ENCODE results near the gene EPB41L4B.

EPB41L4B gene

GRCh38 chr9:109251776-109252106 is 69.1 kb downstream of the EPB41L4B start:
- Mint-ChIP-seq H3K4me1 (no peaks in the 10 kb centered on the region), H3K9me3 (no peaks in the 10 kb centered on the region), H3K36me3 (no peaks in the 10 kb centered on the region), H3K4me3 (no peak overlapping the region), H3K27ac (no peak overlapping the region)
- DNase-seq (ENCODE audit: low spot score in 2 of 2), result no peak
- no peak for ATAC-seq

GRCh38 chr9:109251080-109251775 is 69.6 kb downstream of the EPB41L4B start:
- DNase-seq (ENCODE audit: low spot score in 2 of 2), result no peak
- H3K9me3 Mint-ChIP-seq, result no peaks in the 10 kb centered on the region
- no peaks in the 10 kb centered on the region for H3K4me1 Mint-ChIP-seq
- H3K27ac Mint-ChIP-seq, result no peak overlapping the region
- no peaks in the 10 kb centered on the region for H3K36me3 Mint-ChIP-seq
- H3K4me3 Mint-ChIP-seq, result no peak overlapping the region
- no peak for ATAC-seq

- DNase-seq (ENCODE audit: low spot score in 2 of 2) (no peak), ATAC-seq (no peak)
- Mint-ChIP-seq H3K9me3 (no peaks in the 10 kb centered on the region), H3K4me3 (no peak overlapping the region), H3K4me1 (no peaks in the 10 kb centered on the region), H3K27ac (no peak overlapping the region), H3K36me3 (no peaks in the 10 kb centered on the region)
These were observed 70.1 kb downstream of the EPB41L4B start for GRCh38 chr9:109250771-109251079.

- H3K4me3 Mint-ChIP-seq, result no peak overlapping the region
- no peaks in the 10 kb centered on the region for H3K4me1 Mint-ChIP-seq
- H3K9me3 Mint-ChIP-seq, result no peaks in the 10 kb centered on the region
- ATAC-seq (peak; percentile 9), DNase-seq (ENCODE audit: low spot score in 2 of 2) (no peak)
- no peak overlapping the region for H3K27ac Mint-ChIP-seq
- H3K36me3 Mint-ChIP-seq, result no peaks in the 10 kb centered on the region
These were observed 70.5 kb downstream of the EPB41L4B start for GRCh38 chr9:109250311-109250741.

- no peak for ATAC-seq
- Mint-ChIP-seq H3K9me3 (no peaks in the 10 kb centered on the region), H3K4me1 (no peaks in the 10 kb centered on the region), H3K36me3 (no peaks in the 10 kb centered on the region), H3K27ac (no peak overlapping the region), H3K4me3 (no peak overlapping the region)
- no peak for DNase-seq (ENCODE audit: low spot score in 2 of 2)
These were observed 71.2 kb downstream of the EPB41L4B start for GRCh38 chr9:109249615-109250014.

- H3K4me1 Mint-ChIP-seq, result no peaks in the 10 kb centered on the region
- DNase-seq (ENCODE audit: low spot score in 2 of 2) (no peak), ATAC-seq (no peak)
- H3K4me3 Mint-ChIP-seq, result no peak overlapping the region
- no peaks in the 10 kb centered on the region for H3K9me3 Mint-ChIP-seq
- no peaks in the 10 kb centered on the region for H3K36me3 Mint-ChIP-seq
- no peak overlapping the region for H3K27ac Mint-ChIP-seq
These were observed 72.7 kb downstream of the EPB41L4B start for GRCh38 chr9:109248133-109248581.

GRCh38 chr9:109247228-109247627 is 73.6 kb downstream of the EPB41L4B start:
- Mint-ChIP-seq H3K36me3 (no peaks in the 10 kb centered on the region), H3K27ac (no peak overlapping the region), H3K9me3 (no peaks in the 10 kb centered on the region), H3K4me3 (no peak overlapping the region), H3K4me1 (no peaks in the 10 kb centered on the region)
- ATAC-seq (no peak), DNase-seq (ENCODE audit: low spot score in 2 of 2) (no peak)

- H3K27ac Mint-ChIP-seq, result no peak overlapping the region
- H3K4me1 Mint-ChIP-seq, result no peaks in the 10 kb centered on the region
- H3K36me3 Mint-ChIP-seq, result no peaks in the 10 kb centered on the region
- DNase-seq (ENCODE audit: low spot score in 2 of 2), result no peak
- no peak overlapping the region for H3K4me3 Mint-ChIP-seq
- H3K9me3 Mint-ChIP-seq, result no peaks in the 10 kb centered on the region
- ATAC-seq, result no peak
These were observed 74.3 kb downstream of the EPB41L4B start for GRCh38 chr9:109246533-109246932.

- Mint-ChIP-seq H3K4me3 (no peak overlapping the region), H3K36me3 (no peaks in the 10 kb centered on the region), H3K9me3 (no peaks in the 10 kb centered on the region), H3K4me1 (no peaks in the 10 kb centered on the region), H3K27ac (no peak overlapping the region)
- DNase-seq (ENCODE audit: low spot score in 2 of 2) (no peak), ATAC-seq (no peak)
These were observed 75.5 kb downstream of the EPB41L4B start for GRCh38 chr9:109245310-109245897.

GRCh38 chr9:109244179-109245132 is 76.4 kb downstream of the EPB41L4B start:
- Mint-ChIP-seq H3K27ac (no peak overlapping the region), H3K9me3 (no peaks in the 10 kb centered on the region), H3K36me3 (no peaks in the 10 kb centered on the region), H3K4me3 (no peak overlapping the region), H3K4me1 (no peaks in the 10 kb centered on the region)
- DNase-seq (ENCODE audit: low spot score in 2 of 2) (peak; percentile 47 to 80), ATAC-seq (peak; percentile 80)

GRCh38 chr9:109242741-109243140 is 78.1 kb downstream of the EPB41L4B start:
- no peak overlapping the region for H3K27ac Mint-ChIP-seq
- no peak for ATAC-seq
- DNase-seq (ENCODE audit: low spot score in 2 of 2), result no peak
- H3K9me3 Mint-ChIP-seq, result no peaks in the 10 kb centered on the region
- H3K4me1 Mint-ChIP-seq, result no peaks in the 10 kb centered on the region
- H3K36me3 Mint-ChIP-seq, result no peaks in the 10 kb centered on the region
- H3K4me3 Mint-ChIP-seq, result no peak overlapping the region

GRCh38 chr9:109242014-109242413 is 78.8 kb downstream of the EPB41L4B start:
- Mint-ChIP-seq H3K36me3 (no peaks in the 10 kb centered on the region), H3K9me3 (no peaks in the 10 kb centered on the region), H3K27ac (no peak overlapping the region), H3K4me1 (no peaks in the 10 kb centered on the region), H3K4me3 (no peak overlapping the region)
- DNase-seq (ENCODE audit: low spot score in 2 of 2) (no peak), ATAC-seq (no peak)

- no peak overlapping the region for H3K27ac Mint-ChIP-seq
- H3K36me3 Mint-ChIP-seq, result no peaks in the 10 kb centered on the region
- ATAC-seq, result no peak
- H3K9me3 Mint-ChIP-seq, result no peaks in the 10 kb centered on the region
- DNase-seq (ENCODE audit: low spot score in 2 of 2), result no peak
- H3K4me1 Mint-ChIP-seq, result no peaks in the 10 kb centered on the region
- no peak overlapping the region for H3K4me3 Mint-ChIP-seq
These were observed 79.7 kb downstream of the EPB41L4B start for GRCh38 chr9:109241207-109241606.

- H3K36me3 Mint-ChIP-seq, result no peaks in the 10 kb centered on the region
- no peak for ATAC-seq
These were observed 81.6 kb downstream of the EPB41L4B start for GRCh38 chr9:109239240-109239639.

GRCh38 chr9:109238655-109239054 is 82.2 kb downstream of the EPB41L4B start:
- no peaks in the 10 kb centered on the region for H3K36me3 Mint-ChIP-seq
- H3K9me3 Mint-ChIP-seq, result no peaks in the 10 kb centered on the region
- DNase-seq (ENCODE audit: low spot score in 2 of 2) (no peak), ATAC-seq (no peak)
- H3K4me3 Mint-ChIP-seq, result no peak overlapping the region
- no peak overlapping the region for H3K27ac Mint-ChIP-seq
- no peaks in the 10 kb centered on the region for H3K4me1 Mint-ChIP-seq

More at GRCh38 chr9:109239240-109239639, 81.6 kb downstream of the EPB41L4B start:
- Mint-ChIP-seq H3K4me1 (no peaks in the 10 kb centered on the region), H3K27ac (no peak overlapping the region), H3K4me3 (no peak overlapping the region), H3K9me3 (no peaks in the 10 kb centered on the region)
- no peak for DNase-seq (ENCODE audit: low spot score in 2 of 2)

- Mint-ChIP-seq H3K27ac (no peak overlapping the region), H3K9me3 (no peaks in the 10 kb centered on the region), H3K4me3 (no peak overlapping the region), H3K36me3 (no peaks in the 10 kb centered on the region), H3K4me1 (no peaks in the 10 kb centered on the region)
- DNase-seq (ENCODE audit: low spot score in 2 of 2) (no peak), ATAC-seq (peak; percentile 31)
These were observed 82.7 kb downstream of the EPB41L4B start for GRCh38 chr9:109238125-109238524.
